ENCODE measurements around the gene RAB44.

GRCh38 chr6:36666826-36667591 lies 30.6 kb upstream of the RAB44 start:
- TF ChIP-seq CTCF (IDR thresholded peaks at IDR 0.05): no peak
- no peak for TF ChIP-seq POLR2A (IDR thresholded peaks at IDR 0.05)

Measured in testis (tissue), 2 donors.